AG09309 (cell line): ENCODE results near the gene ECEL1.

ENCODE experiments used
- DNase-seq: peaks from one replicate; pipeline ENCODE4 v3.0.0-alpha.2; 2010; ENCODE audit warnings: low read depth
- H3K4me3 ChIP-seq: 2 replicates; pipeline ENCODE4 v1.5.1; 2011; ENCODE audit warnings: mild to moderate bottlenecking, low read depth, low read length, moderate library complexity; ENCODE audit not compliant: control insufficient read depth
- CTCF ChIP-seq: IDR thresholded peaks from 2 replicates; pipeline ENCODE4 v1.5.1; 2011; ENCODE audit warnings: mild to moderate bottlenecking, low read depth, low read length, inconsistent platforms; ENCODE audit not compliant: insufficient read depth, control insufficient read depth; ENCODE audit errors: missing control alignments

The ECEL1 gene

GRCh38 chr2:232478571-232479340, 8.9 kb downstream of the ECEL1 start:
- DNase-seq: no peak

GRCh38 chr2:232477751-232478510, 9.7 kb downstream of the ECEL1 start:
- TF ChIP-seq CTCF: no peak
- H3K4me3 ChIP-seq: no peak overlapping the region
- no peak for DNase-seq

More at GRCh38 chr2:232478571-232479340, 8.9 kb downstream of the ECEL1 start:
- no peak overlapping the region for H3K4me3 ChIP-seq
- no peak for TF ChIP-seq CTCF

GRCh38 chr2:232476791-232477190, 10.8 kb downstream of the ECEL1 start:
- DNase-seq: no peak
- no peak for TF ChIP-seq CTCF
- no peak overlapping the region for H3K4me3 ChIP-seq

- no peak for DNase-seq
- H3K4me3 ChIP-seq: no peak overlapping the region
- no peak for TF ChIP-seq CTCF
These were observed 11.6 kb downstream of the ECEL1 start for GRCh38 chr2:232476045-232476444.

GRCh38 chr2:232473467-232473890, 14.2 kb downstream of the ECEL1 start:
- TF ChIP-seq CTCF: no peak
- DNase-seq: no peak
- H3K4me3 ChIP-seq: no peak overlapping the region

- TF ChIP-seq CTCF: no peak
- DNase-seq: no peak
- H3K4me3 ChIP-seq: no peak overlapping the region
These were observed 21.4 kb downstream of the ECEL1 start for GRCh38 chr2:232466221-232466620.
